ENCODE measurements around the gene EP400. TPM values are rescaled to one million over a fixed set of nuclear protein-coding genes. Genes with fewer than 3 reads are reported as not detected.

The EP400 gene
- total RNA-seq, 1 experiment from 2014 or later: 61.7 TPM

DNA sequence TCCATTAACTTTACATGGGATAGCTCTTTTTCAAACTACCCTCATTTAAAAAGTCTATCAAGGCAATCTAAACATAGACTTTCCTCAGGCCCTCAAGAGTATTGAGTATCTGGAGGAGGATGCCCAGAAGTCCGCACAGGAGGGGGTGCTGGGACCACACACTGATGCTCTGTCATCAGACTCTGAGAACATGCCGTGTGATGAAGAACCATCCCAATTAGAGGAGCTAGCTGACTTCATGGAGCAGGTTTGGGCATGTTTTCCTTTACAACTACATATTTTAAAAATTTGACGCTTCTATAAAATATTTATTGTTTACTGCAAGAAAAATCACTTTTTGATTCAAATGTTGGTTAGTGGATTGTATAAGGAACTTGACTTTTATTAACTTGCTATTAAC lies 93.5 kb downstream of the EP400 start:
- Histone ChIP-seq H3K79me2 (ENCODE audit: insufficient read depth, low read length) (0 out of 2 replicates have a peak, but pooled peaks cover 1% of the 10 kb centered on the region), H3K27ac (ENCODE audit: insufficient read length, low read depth, low read length) (no peak overlapping the region), H4K8ac (replicated peaks; ENCODE audit: insufficient read length, low read depth, low read length) (no peak overlapping the region), H3K27me3 (ENCODE audit: insufficient read depth, low read length) (no peaks in the 10 kb centered on the region), H2BK20ac (ENCODE audit: low read depth, low read length, poor library complexity, severe bottlenecking) (no peak overlapping the region), H2AK5ac (ENCODE audit: insufficient read length, low read length) (no peak overlapping the region), H2BK5ac (ENCODE audit: insufficient read length, low read length) (no peak overlapping the region), H3K4me1 (ENCODE audit: insufficient read depth, low read length) (peaks cover 5% of the 10 kb centered on the region; the same call in 1 of the 2 replicates), H3K4me2 (ENCODE audit: insufficient read depth, insufficient read length, low read length) (no peak overlapping the region), H4K91ac (ENCODE audit: insufficient read length, low read depth, low read length) (no peak overlapping the region), H4K5ac (ENCODE audit: insufficient read length, low read depth, low read length) (no peak overlapping the region), H2BK15ac (ENCODE audit: low read depth, low read length) (no peak overlapping the region), H3K56ac (ENCODE audit: insufficient read length, low read depth, low read length) (no peak overlapping the region), H2AFZ (ENCODE audit: low read length) (no peak overlapping the region), H3K14ac (ENCODE audit: insufficient read depth, low read length) (no peak overlapping the region), H3K23ac (ENCODE audit: insufficient read length, low read depth, low read length) (no peak overlapping the region), H3K79me1 (ENCODE audit: insufficient read depth, low read depth, low read length, poor library complexity, severe bottlenecking) (no peaks in the 10 kb centered on the region), H3T11ph (ENCODE audit: low read length) (no peak overlapping the region), H3K9ac (ENCODE audit: extremely low read depth, insufficient read length, low read length) (no peak overlapping the region), H4K20me1 (ENCODE audit: control insufficient read depth, insufficient read depth, insufficient read length) (no peaks in the 10 kb centered on the region), H2BK12ac (ENCODE audit: insufficient read length, low read depth, low read length) (no peak overlapping the region), H3K9me3 (ENCODE audit: control insufficient read depth, low read depth, low read length) (no peaks in the 10 kb centered on the region), H3K23me2 (ENCODE audit: insufficient read length, low read depth, low read length, poor library complexity, severe bottlenecking) (no peaks in the 10 kb centered on the region), H2BK120ac (ENCODE audit: low read depth, low read length, poor library complexity, severe bottlenecking) (no peak overlapping the region), H3K18ac (ENCODE audit: insufficient read length, low read depth, low read length) (no peak overlapping the region), H3K4ac (ENCODE audit: low read depth, low read length) (no peak overlapping the region)
- no CpG with 5 or more reads among the region's 3 CpGs for WGBS (ENCODE audit: extremely low coverage, insufficient read length, low lambda C conversion rate)
- Mint-ChIP-seq H3K27ac (peak overlapping the region in 1 of 3 experiments; percentile 38; a peak in 1 of 7 replicates), H3K9me3 (no peaks in the 10 kb centered on the region), H3K36me3 (ENCODE audit: insufficient read depth in 1 of 3, low read depth in 3 of 3) (peaks cover 40 to 75% (median 65%) of the 10 kb centered on the region in 3 experiments), H3K27me3 (ENCODE audit: low read depth) (0 out of 2 replicates have a peak, but pooled peaks cover 1% of the 10 kb centered on the region), H3K4me1 (peaks cover 20 to 23% of the 10 kb centered on the region in 2 experiments), H3K4me3 (no peak overlapping the region)
- TF ChIP-seq, protein P1, sequence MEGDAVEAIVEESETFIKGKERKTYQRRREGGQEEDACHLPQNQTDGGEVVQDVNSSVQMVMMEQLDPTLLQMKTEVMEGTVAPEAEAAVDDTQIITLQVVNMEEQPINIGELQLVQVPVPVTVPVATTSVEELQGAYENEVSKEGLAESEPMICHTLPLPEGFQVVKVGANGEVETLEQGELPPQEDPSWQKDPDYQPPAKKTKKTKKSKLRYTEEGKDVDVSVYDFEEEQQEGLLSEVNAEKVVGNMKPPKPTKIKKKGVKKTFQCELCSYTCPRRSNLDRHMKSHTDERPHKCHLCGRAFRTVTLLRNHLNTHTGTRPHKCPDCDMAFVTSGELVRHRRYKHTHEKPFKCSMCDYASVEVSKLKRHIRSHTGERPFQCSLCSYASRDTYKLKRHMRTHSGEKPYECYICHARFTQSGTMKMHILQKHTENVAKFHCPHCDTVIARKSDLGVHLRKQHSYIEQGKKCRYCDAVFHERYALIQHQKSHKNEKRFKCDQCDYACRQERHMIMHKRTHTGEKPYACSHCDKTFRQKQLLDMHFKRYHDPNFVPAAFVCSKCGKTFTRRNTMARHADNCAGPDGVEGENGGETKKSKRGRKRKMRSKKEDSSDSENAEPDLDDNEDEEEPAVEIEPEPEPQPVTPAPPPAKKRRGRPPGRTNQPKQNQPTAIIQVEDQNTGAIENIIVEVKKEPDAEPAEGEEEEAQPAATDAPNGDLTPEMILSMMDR (conservative IDR thresholded peaks at IDR 0.05): no peak
- DNase-seq: no peak
